ELR (cell line): Measurements from ENCODE around the gene RAB15.
A peak's percentile ranks its signal among the peaks of the same experiment; 100 is the strongest.

Source experiments
- DNase-seq: peaks from one replicate; pipeline ENCODE4 v3.0.0-alpha.2; 2015; ENCODE audit warnings: low read depth

Gene RAB15

GRCh38 chr14:64971943-64972791, at the start of gene RAB15:
TSS of gene RAB15 (minus strand) at chr14:64972336. CDS start at chr14:64972076, 260 bp downstream.
- DNase-seq = peak; percentile 48

- peak; percentile 90 for DNase-seq
Observed at GRCh38 chr14:65019944-65020566, 47.9 kb upstream of the RAB15 start.

- no peak for DNase-seq
Observed at GRCh38 chr14:65016471-65016870, 44.3 kb upstream of the RAB15 start.

GRCh38 chr14:65015391-65015790, 43.3 kb upstream of the RAB15 start:
- DNase-seq = no peak

- DNase-seq = no peak
Observed at GRCh38 chr14:65012353-65012752, 40.2 kb upstream of the RAB15 start.

GRCh38 chr14:65011538-65011937, 39.4 kb upstream of the RAB15 start:
- no peak for DNase-seq

- DNase-seq = no peak
Observed at GRCh38 chr14:65010211-65010931, 38.2 kb upstream of the RAB15 start.

- no peak for DNase-seq
Observed at GRCh38 chr14:65007202-65007601, 35.1 kb upstream of the RAB15 start.

GRCh38 chr14:65006261-65006721, 34.2 kb upstream of the RAB15 start:
- DNase-seq = peak; percentile 52

- DNase-seq = no peak
Observed at GRCh38 chr14:65003394-65003793, 31.3 kb upstream of the RAB15 start.

GRCh38 chr14:65002586-65003210, 30.6 kb upstream of the RAB15 start:
- peak; percentile 77 for DNase-seq

- no peak for DNase-seq
Observed at GRCh38 chr14:65001723-65002122, 29.6 kb upstream of the RAB15 start.

GRCh38 chr14:65000898-65001591, 28.9 kb upstream of the RAB15 start:
- peak; percentile 57 for DNase-seq

GRCh38 chr14:64998455-64998931, 26.4 kb upstream of the RAB15 start:
- peak; percentile 48 for DNase-seq

GRCh38 chr14:64997108-64997794, 25.1 kb upstream of the RAB15 start:
- DNase-seq = no peak

- DNase-seq = peak; percentile 37
Observed at GRCh38 chr14:64995291-64995690, 23.2 kb upstream of the RAB15 start.

GRCh38 chr14:64994540-64994939, 22.4 kb upstream of the RAB15 start:
- peak; percentile 45 for DNase-seq

GRCh38 chr14:64993266-64993930, 21.3 kb upstream of the RAB15 start:
- DNase-seq = no peak

GRCh38 chr14:64992328-64992885, 20.3 kb upstream of the RAB15 start:
- no peak for DNase-seq

GRCh38 chr14:64990939-64991338, 18.8 kb upstream of the RAB15 start:
- no peak for DNase-seq
